Measurements from ENCODE around the gene ZNF414.

The ZNF414 gene

GRCh38 chr19:8489561-8490394 lies 24.2 kb downstream of the ZNF414 start:
- no peak for DNase-seq

- DNase-seq, result no peak
These were observed 25.6 kb downstream of the ZNF414 start for GRCh38 chr19:8488365-8488764.

GRCh38 chr19:8487137-8487851 lies 26.7 kb downstream of the ZNF414 start:
- no peak for DNase-seq

GRCh38 chr19:8486661-8487136 lies 27.3 kb downstream of the ZNF414 start:
- DNase-seq, result no peak

- DNase-seq, result no peak
These were observed 28.2 kb downstream of the ZNF414 start for GRCh38 chr19:8485561-8486371.

GRCh38 chr19:8484331-8484894 lies 29.6 kb downstream of the ZNF414 start:
- DNase-seq, result no peak

- no peak for DNase-seq
These were observed 30.8 kb downstream of the ZNF414 start for GRCh38 chr19:8483165-8483564.

- no peak for DNase-seq
These were observed 31.3 kb downstream of the ZNF414 start for GRCh38 chr19:8482696-8483095.

GRCh38 chr19:8481616-8482015 lies 32.4 kb downstream of the ZNF414 start:
- no peak for DNase-seq

GRCh38 chr19:8481201-8481600 lies 32.8 kb downstream of the ZNF414 start:
- no peak for DNase-seq

GRCh38 chr19:8478598-8478997 lies 35.4 kb downstream of the ZNF414 start:
- DNase-seq, result no peak

GRCh38 chr19:8477889-8478288 lies 36.1 kb downstream of the ZNF414 start:
- no peak for DNase-seq

- DNase-seq, result no peak
These were observed 37.4 kb downstream of the ZNF414 start for GRCh38 chr19:8476524-8476923.

GRCh38 chr19:8475005-8475404 lies 39.0 kb downstream of the ZNF414 start:
- DNase-seq, result no peak

- no peak for DNase-seq
These were observed 40.1 kb downstream of the ZNF414 start for GRCh38 chr19:8473648-8474476.

GRCh38 chr19:8469613-8470368 lies 44.2 kb downstream of the ZNF414 start:
- DNase-seq, result no peak

GRCh38 chr19:8468761-8469373 lies 45.1 kb downstream of the ZNF414 start:
- DNase-seq, result no peak

GRCh38 chr19:8468124-8468523 lies 45.8 kb downstream of the ZNF414 start:
- DNase-seq, result no peak

GRCh38 chr19:8466018-8466417 lies 47.9 kb downstream of the ZNF414 start:
- DNase-seq, result no peak

GRCh38 chr19:8463365-8463764 lies 50.6 kb downstream of the ZNF414 start:
- DNase-seq, result no peak

- no peak for DNase-seq
These were observed 51.4 kb downstream of the ZNF414 start for GRCh38 chr19:8462571-8462970.

All from COR-L47 (cell line).